ENCODE data around the gene KPNA4. TPM values are rescaled to one million over a fixed set of nuclear protein-coding genes. Genes with fewer than 3 reads are reported as not detected.
"Not testable (repeated sequence)": the region's sequence is repeated elsewhere in the genome, so short reads cannot be mapped to it uniquely, and the experiment has no call there.

KPNA4 gene
- total RNA-seq, 2 experiments from 2014 or later: 44.0 to 49.4 TPM

- ATAC-seq (ENCODE audit: poor library complexity) (no peak), DNase-seq (no peak)
- CTCF ChIA-PET: no interaction called here
- no peaks in the 10 kb centered on the region for H3K36me3 Mint-ChIP-seq (ENCODE audit: low read depth)
- H3K4me1 Mint-ChIP-seq (ENCODE audit: low read depth): no peaks in the 10 kb centered on the region
- POLR2A ChIA-PET: no interaction called here
- H3K27ac Mint-ChIP-seq: no peak overlapping the region
- H3K9me3 Mint-ChIP-seq: no peaks in the 10 kb centered on the region
- H3K4me1 ChIP-seq (ENCODE audit: insufficient read depth, low read length): no peaks in the 10 kb centered on the region
- no peaks in the 10 kb centered on the region for H3K9me3 ChIP-seq (ENCODE audit: control insufficient read depth in 1 of 2, insufficient read depth in 1 of 2, low read length in 2 of 2)
- H3K27me3 Mint-ChIP-seq: no peaks in the 10 kb centered on the region
- no peaks in the 10 kb centered on the region for H3K27me3 ChIP-seq (ENCODE audit: control insufficient read depth in 1 of 2, insufficient read depth in 2 of 2, low read length in 2 of 2)
- intact Hi-C loops (cut with DNase I, micrococcal nuclease): no loop called here
- no peak overlapping the region for H3K27ac ChIP-seq (ENCODE audit: low read depth in 1 of 2, low read length in 2 of 2)
- H3K36me3 ChIP-seq (ENCODE audit: insufficient read depth, low read length): no peaks in the 10 kb centered on the region
- no peak overlapping the region for H3K4me3 ChIP-seq (ENCODE audit: low read length)
- no peak for TF ChIP-seq CTCF (IDR thresholded peaks at IDR 0.05)
- H3K4me3 Mint-ChIP-seq: no peak overlapping the region
Observed at GRCh38 chr3:160605315-160605714, 39.9 kb upstream of the KPNA4 start.

- H3K27me3 ChIP-seq (ENCODE audit: control insufficient read depth in 1 of 2, insufficient read depth in 2 of 2, low read length in 2 of 2); H3K4me3 ChIP-seq (ENCODE audit: low read length); CTCF ChIA-PET; H3K36me3 Mint-ChIP-seq (ENCODE audit: low read depth); H3K4me1 ChIP-seq (ENCODE audit: insufficient read depth, low read length); H3K27me3 Mint-ChIP-seq; H3K27ac Mint-ChIP-seq; H3K27ac ChIP-seq (ENCODE audit: low read depth in 1 of 2, low read length in 2 of 2); intact Hi-C loops (cut with DNase I, micrococcal nuclease); ATAC-seq (ENCODE audit: poor library complexity); H3K4me1 Mint-ChIP-seq (ENCODE audit: low read depth); POLR2A ChIA-PET; DNase-seq; H3K9me3 Mint-ChIP-seq; H3K4me3 Mint-ChIP-seq; H3K9me3 ChIP-seq (ENCODE audit: control insufficient read depth in 1 of 2, insufficient read depth in 1 of 2, low read length in 2 of 2); H3K36me3 ChIP-seq (ENCODE audit: insufficient read depth, low read length): not testable (repeated sequence)
Observed at GRCh38 chr3:160603845-160604244, 38.5 kb upstream of the KPNA4 start.

- ChIA-PET POLR2A (no interaction called here), CTCF (no interaction called here)
- Histone ChIP-seq H3K4me1 (ENCODE audit: insufficient read depth, low read length) (no peaks in the 10 kb centered on the region), H3K27ac (ENCODE audit: low read depth in 1 of 2, low read length in 2 of 2) (no peak overlapping the region), H3K36me3 (ENCODE audit: insufficient read depth, low read length) (no peaks in the 10 kb centered on the region), H3K4me3 (ENCODE audit: low read length) (no peak overlapping the region), H3K9me3 (ENCODE audit: control insufficient read depth in 1 of 2, insufficient read depth in 1 of 2, low read length in 2 of 2) (no peaks in the 10 kb centered on the region), H3K27me3 (ENCODE audit: control insufficient read depth in 1 of 2, insufficient read depth in 2 of 2, low read length in 2 of 2) (no peaks in the 10 kb centered on the region)
- Mint-ChIP-seq H3K36me3 (ENCODE audit: low read depth) (no peaks in the 10 kb centered on the region), H3K4me3 (no peak overlapping the region), H3K4me1 (ENCODE audit: low read depth) (no peaks in the 10 kb centered on the region), H3K27me3 (no peaks in the 10 kb centered on the region), H3K9me3 (no peaks in the 10 kb centered on the region), H3K27ac (no peak overlapping the region)
- ATAC-seq (ENCODE audit: poor library complexity): no peak
- no peak for DNase-seq
- TF ChIP-seq CTCF (IDR thresholded peaks at IDR 0.05): no peak
- intact Hi-C loops (cut with DNase I, micrococcal nuclease): no loop called here
Observed at GRCh38 chr3:160602259-160602658, 36.9 kb upstream of the KPNA4 start.

- Mint-ChIP-seq H3K27ac (no peak overlapping the region), H3K4me1 (ENCODE audit: low read depth) (no peaks in the 10 kb centered on the region), H3K27me3 (no peaks in the 10 kb centered on the region), H3K36me3 (ENCODE audit: low read depth) (no peaks in the 10 kb centered on the region), H3K9me3 (no peaks in the 10 kb centered on the region), H3K4me3 (no peak overlapping the region)
- ChIA-PET CTCF (no interaction called here), POLR2A (no interaction called here)
- intact Hi-C loops (cut with DNase I, micrococcal nuclease): no loop called here
- no peak for TF ChIP-seq CTCF (IDR thresholded peaks at IDR 0.05)
- no peak for DNase-seq
- Histone ChIP-seq H3K4me3 (ENCODE audit: low read length) (no peak overlapping the region), H3K36me3 (ENCODE audit: insufficient read depth, low read length) (no peaks in the 10 kb centered on the region), H3K9me3 (ENCODE audit: control insufficient read depth in 1 of 2, insufficient read depth in 1 of 2, low read length in 2 of 2) (no peaks in the 10 kb centered on the region), H3K27me3 (ENCODE audit: control insufficient read depth in 1 of 2, insufficient read depth in 2 of 2, low read length in 2 of 2) (no peaks in the 10 kb centered on the region), H3K27ac (ENCODE audit: low read depth in 1 of 2, low read length in 2 of 2) (no peak overlapping the region), H3K4me1 (ENCODE audit: insufficient read depth, low read length) (no peaks in the 10 kb centered on the region)
- ATAC-seq (ENCODE audit: poor library complexity): no peak
Observed at GRCh38 chr3:160601288-160601687, 35.9 kb upstream of the KPNA4 start.

Measured in CD4-positive, alpha-beta T cell (primary cell).